Ishikawa (cell line): ENCODE measurements around the gene OR5K2.

Experiments
- CEBPB ChIP-seq: IDR thresholded peaks from 2 replicates; pipeline ENCODE4 v1.6.1; 2012
- CREB1 ChIP-seq: IDR thresholded peaks from 2 replicates; pipeline ENCODE4 v1.6.1; 2012; ENCODE audit warnings: low read depth
- EGR1 ChIP-seq: IDR thresholded peaks from 2 replicates; pipeline ENCODE4 v1.6.1; 2012
- EP300 ChIP-seq: IDR thresholded peaks from 2 replicates; pipeline ENCODE4 v1.6.1; 2012; ENCODE audit warnings: borderline replicate concordance
- FOXM1 ChIP-seq: IDR thresholded peaks from 2 replicates; pipeline ENCODE4 v1.6.1; 2012; ENCODE audit warnings: low read depth, borderline replicate concordance
- MAX ChIP-seq: IDR thresholded peaks from 2 replicates; pipeline ENCODE4 v1.6.1; 2012
- NFIC ChIP-seq: IDR thresholded peaks from 2 replicates; pipeline ENCODE4 v1.6.1; 2012
- RAD21 ChIP-seq: IDR thresholded peaks from 2 replicates; pipeline ENCODE4 v1.6.1; 2012; ENCODE audit warnings: low read depth
- TAF1 ChIP-seq: IDR thresholded peaks from 2 replicates; pipeline ENCODE4 v1.6.1; 2012; ENCODE audit warnings: low read depth, mild to moderate bottlenecking
- TCF12 ChIP-seq: IDR thresholded peaks from 2 replicates; pipeline ENCODE4 v1.6.1; 2012; ENCODE audit warnings: low read depth
- TEAD4 ChIP-seq: IDR thresholded peaks from 2 replicates; pipeline ENCODE4 v1.6.1; 2012
- USF1 ChIP-seq: IDR thresholded peaks from 2 replicates; pipeline ENCODE4 v1.6.1; 2012
- YY1 ChIP-seq: IDR thresholded peaks from 2 replicates; pipeline ENCODE4 v1.6.1; 2012; ENCODE audit warnings: low read depth
- ZBTB7A ChIP-seq: IDR thresholded peaks from 2 replicates; pipeline ENCODE4 v1.6.1; 2012; ENCODE audit warnings: low read depth
- TF ChIP-seq, protein P1 (sequence below): IDR thresholded peaks from 2 replicates; pipeline ENCODE4 v1.6.1; 2012; ENCODE audit warnings: low read depth, mild to moderate bottlenecking

Gene OR5K2

DNA sequence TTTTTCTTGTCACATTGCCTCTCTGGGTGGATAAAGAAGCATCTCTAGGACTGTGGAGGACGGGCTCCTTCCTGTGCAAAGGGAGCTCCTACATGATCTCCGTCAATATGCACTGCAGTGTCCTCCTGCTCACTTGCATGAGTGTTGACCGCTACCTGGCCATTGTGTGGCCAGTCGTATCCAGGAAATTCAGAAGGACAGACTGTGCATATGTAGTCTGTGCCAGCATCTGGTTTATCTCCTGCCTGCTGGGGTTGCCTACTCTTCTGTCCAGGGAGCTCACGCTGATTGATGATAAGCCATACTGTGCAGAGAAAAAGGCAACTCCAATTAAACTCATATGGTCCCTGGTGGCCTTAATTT lies 34.8 kb downstream of the OR5K2 start:
- TF ChIP-seq RAD21 (no peak), MAX (no peak), USF1 (no peak), ZBTB7A (no peak), EGR1 (no peak), NFIC (no peak), YY1 (no peak), FOXM1 (no peak), EP300 (no peak), CEBPB (no peak), TAF1 (no peak), CREB1 (no peak), TCF12 (no peak), TEAD4 (no peak)
- TF ChIP-seq, protein P1, sequence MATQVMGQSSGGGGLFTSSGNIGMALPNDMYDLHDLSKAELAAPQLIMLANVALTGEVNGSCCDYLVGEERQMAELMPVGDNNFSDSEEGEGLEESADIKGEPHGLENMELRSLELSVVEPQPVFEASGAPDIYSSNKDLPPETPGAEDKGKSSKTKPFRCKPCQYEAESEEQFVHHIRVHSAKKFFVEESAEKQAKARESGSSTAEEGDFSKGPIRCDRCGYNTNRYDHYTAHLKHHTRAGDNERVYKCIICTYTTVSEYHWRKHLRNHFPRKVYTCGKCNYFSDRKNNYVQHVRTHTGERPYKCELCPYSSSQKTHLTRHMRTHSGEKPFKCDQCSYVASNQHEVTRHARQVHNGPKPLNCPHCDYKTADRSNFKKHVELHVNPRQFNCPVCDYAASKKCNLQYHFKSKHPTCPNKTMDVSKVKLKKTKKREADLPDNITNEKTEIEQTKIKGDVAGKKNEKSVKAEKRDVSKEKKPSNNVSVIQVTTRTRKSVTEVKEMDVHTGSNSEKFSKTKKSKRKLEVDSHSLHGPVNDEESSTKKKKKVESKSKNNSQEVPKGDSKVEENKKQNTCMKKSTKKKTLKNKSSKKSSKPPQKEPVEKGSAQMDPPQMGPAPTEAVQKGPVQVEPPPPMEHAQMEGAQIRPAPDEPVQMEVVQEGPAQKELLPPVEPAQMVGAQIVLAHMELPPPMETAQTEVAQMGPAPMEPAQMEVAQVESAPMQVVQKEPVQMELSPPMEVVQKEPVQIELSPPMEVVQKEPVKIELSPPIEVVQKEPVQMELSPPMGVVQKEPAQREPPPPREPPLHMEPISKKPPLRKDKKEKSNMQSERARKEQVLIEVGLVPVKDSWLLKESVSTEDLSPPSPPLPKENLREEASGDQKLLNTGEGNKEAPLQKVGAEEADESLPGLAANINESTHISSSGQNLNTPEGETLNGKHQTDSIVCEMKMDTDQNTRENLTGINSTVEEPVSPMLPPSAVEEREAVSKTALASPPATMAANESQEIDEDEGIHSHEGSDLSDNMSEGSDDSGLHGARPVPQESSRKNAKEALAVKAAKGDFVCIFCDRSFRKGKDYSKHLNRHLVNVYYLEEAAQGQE, result no peak

- TF ChIP-seq YY1 (no peak), EGR1 (no peak), NFIC (no peak)
These were observed 35.5 kb downstream of the OR5K2 start for GRCh38 chr3:98532709-98533571.

GRCh38 chr3:98534168-98534567 lies 36.7 kb downstream of the OR5K2 start:
- no peak for TF ChIP-seq MAX
- TF ChIP-seq TEAD4, result no peak
- no peak for TF ChIP-seq FOXM1
- no peak for TF ChIP-seq CREB1
- no peak for TF ChIP-seq EP300
- TF ChIP-seq NFIC, result no peak
- no peak for TF ChIP-seq USF1
- no peak for TF ChIP-seq CEBPB
- TF ChIP-seq ZBTB7A, result no peak
- TF ChIP-seq EGR1, result no peak

DNA sequence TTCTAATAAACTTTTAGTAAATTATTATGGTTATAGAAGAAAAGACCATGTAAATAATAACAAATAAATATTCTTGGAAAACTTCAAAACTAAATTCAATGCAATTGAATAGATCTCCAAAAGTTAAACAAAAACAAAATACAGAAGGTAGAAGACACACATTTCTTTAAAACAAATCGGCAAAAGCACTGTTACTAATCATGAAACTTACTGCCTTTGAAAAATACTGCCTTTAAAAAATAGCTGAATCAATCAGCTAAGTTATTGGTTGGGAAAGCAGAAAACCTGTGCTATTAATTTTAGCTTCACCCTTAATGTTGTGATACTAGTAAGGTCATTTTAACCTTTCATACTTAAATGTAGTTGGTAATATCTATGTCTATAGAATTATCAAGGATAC lies 37.3 kb downstream of the OR5K2 start:
- no peak for TF ChIP-seq CEBPB
- TF ChIP-seq, protein P1, result no peak
- TF ChIP-seq TAF1, result no peak
- TF ChIP-seq EGR1, result no peak
- TF ChIP-seq MAX, result no peak
- no peak for TF ChIP-seq ZBTB7A
- TF ChIP-seq CREB1, result no peak
- TF ChIP-seq TEAD4, result no peak
- no peak for TF ChIP-seq USF1
- no peak for TF ChIP-seq FOXM1
- TF ChIP-seq NFIC, result no peak
- no peak for TF ChIP-seq YY1
- no peak for TF ChIP-seq EP300

DNA sequence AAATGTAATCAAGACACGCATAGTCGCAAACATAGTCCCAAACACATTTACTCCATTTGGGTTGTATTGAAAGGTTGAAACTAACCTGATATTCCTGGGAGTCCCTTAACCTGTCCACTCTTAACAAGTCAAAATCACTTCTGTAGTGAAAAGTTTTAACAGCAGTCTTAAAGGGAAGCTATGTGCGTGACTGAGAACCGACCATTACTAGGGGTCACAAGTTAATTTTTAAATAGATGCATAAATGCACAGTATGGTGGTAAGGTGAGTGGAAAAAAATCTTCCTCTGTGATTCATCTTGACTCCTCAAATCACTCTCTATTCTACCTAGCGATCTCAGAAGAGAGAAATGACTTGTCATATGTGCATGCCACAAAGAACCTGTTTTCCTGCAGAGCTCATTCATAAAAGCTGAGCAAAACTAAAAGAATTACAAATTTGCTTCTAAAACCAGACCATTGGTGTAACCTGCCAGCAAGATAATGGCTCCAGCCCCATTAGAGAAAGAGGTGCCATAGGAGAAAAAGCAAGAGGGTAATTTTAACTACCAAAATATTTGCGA lies 39.1 kb downstream of the OR5K2 start:
- TF ChIP-seq CREB1 (no peak), CEBPB (no peak), ZBTB7A (no peak), YY1 (no peak), TEAD4 (no peak)

DNA sequence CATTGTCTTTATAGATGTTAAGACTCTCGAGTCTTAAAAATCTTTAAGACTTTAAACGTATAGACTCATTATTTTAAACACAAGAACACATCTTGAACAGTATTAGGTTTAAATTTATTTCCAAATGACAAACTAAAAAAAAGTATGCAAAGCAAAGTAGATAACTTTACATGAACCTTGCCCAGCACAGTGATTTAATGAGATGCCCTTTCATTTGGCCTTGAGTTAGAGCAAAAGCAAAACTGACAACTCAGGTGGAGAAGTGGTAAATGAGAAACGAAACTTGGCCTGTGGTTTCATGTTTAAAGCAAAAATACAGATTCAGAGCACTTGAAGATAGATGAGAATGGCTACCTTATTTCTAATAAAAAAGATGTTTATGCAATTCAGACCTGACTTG lies 42.9 kb downstream of the OR5K2 start:
- TF ChIP-seq YY1 (no peak), ZBTB7A (no peak), TAF1 (no peak)
